HG02870 (cell line): ENCODE measurements around the gene C20orf204.
"Not testable (repeated sequence)": the region's sequence is repeated elsewhere in the genome, so short reads cannot be mapped to it uniquely, and the experiment has no call there.

Experiments used
- ATAC-seq: cut with Tn5 transposase; IDR thresholded peaks from one replicate; pipeline ENCODE4 v1.9.1; 2021; ENCODE audit warnings: mild to moderate bottlenecking, moderate library complexity; ENCODE audit not compliant: unreplicated experiment

C20orf204 gene

DNA sequence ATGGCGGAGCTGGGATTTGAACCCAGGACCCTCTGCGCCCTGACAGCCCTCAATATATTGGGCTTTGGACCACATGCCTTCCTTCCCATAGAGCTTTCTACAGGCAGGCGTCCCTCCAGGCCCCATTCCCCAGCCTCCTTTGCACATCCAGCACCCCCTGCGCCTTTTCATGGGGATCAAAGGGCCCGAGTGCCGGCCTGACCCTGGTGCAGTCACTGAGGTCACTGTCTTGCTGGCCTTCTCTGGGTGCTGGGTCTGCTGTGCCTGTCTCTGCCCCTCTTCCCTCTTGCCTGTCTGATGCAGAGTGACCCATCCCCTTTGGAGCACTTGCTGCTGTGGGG, 45.6 kb downstream of the C20orf204 start:
- ATAC-seq: no peak

DNA sequence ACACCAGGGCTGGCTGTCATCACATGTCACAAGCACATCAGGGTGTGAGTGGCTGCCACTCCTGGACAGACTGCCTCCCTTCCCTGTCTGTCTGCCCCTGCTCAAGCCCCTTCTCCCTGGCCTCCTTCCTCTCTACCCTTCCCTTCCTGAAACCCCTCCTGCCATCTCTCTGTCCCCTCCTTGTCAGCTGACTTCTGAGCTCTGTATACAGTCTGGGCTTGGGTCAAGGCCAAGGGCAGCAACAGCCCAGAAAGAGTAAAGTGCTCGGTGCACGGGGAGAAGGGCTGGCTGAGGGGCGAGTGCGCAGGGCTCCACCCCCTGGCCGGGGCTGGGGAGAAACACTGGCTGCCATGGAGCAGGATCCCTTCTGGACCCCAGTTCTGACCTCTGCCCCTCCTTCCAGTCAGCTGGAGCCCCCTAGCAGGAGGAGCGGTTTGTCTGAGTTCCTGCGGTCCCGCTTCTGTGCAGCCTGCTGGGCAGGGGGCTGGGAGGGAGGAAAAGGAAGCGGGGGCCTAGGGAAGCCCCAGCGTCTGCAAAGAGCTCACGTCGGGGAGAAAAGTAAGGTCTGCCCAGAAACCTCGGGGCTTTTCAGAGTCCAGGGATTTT, 46.2 kb downstream of the C20orf204 start:
- ATAC-seq: no peak

GRCh38 chr20:64082820-64083377, 46.9 kb downstream of the C20orf204 start:
- no peak for ATAC-seq

- no peak for ATAC-seq
Observed at GRCh38 chr20:64083378-64083803, 47.4 kb downstream of the C20orf204 start.

GRCh38 chr20:64083804-64084684, 48.1 kb downstream of the C20orf204 start, which contains the start of gene LKAAEAR1:
Gene LKAAEAR1, minus strand, starts transcription at chr20:64084398. Its CDS starts 179 bp downstream, at chr20:64084219.
- ATAC-seq: no peak

- no peak for ATAC-seq
Observed at GRCh38 chr20:64084685-64085152, 48.7 kb downstream of the C20orf204 start.

DNA sequence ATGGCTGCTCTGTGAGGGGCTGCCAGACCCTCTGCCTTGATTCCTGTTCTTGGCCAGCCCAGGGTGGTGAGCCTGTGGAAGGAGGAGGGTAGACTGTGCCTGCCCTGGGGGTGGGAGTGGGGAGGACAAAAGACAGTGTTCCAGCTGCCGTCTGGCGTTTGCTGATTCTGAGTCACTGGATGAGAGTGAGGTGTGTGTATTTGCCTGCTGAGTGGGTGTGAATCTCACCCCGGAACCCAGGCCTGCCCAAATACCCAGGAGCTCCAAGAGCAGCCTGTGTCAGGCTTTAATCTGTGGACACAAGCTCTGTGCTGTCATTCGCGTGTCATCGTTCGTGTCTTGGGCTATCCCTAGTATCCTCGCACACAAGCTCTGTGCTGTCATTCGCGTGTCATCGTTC, 50.8 kb downstream of the C20orf204 start:
- no peak for ATAC-seq

DNA sequence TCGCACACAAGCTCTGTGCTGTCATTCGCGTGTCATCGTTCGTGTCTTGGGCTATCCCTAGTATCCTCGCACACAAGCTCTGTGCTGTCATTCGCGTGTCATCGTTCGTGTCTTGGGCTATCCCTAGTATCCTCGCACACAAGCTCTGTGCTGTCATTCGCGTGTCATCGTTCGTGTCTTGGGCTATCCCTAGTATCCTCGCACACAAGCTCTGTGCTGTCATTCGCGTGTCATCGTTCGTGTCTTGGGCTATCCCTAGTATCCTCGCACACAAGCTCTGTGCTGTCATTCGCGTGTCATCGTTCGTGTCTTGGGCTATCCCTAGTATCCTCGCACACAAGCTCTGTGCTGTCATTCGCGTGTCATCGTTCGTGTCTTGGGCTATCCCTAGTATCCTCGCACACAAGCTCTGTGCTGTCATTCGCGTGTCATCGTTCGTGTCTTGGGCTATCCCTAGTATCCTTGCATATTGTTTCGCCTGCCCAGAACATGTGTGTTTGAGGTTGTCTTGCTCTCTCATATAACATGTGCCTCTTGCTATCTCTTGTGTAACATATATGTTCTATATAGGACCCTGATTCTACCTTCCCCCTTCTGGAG, 51.3 kb downstream of the C20orf204 start:
- ATAC-seq: not testable (repeated sequence)

DNA sequence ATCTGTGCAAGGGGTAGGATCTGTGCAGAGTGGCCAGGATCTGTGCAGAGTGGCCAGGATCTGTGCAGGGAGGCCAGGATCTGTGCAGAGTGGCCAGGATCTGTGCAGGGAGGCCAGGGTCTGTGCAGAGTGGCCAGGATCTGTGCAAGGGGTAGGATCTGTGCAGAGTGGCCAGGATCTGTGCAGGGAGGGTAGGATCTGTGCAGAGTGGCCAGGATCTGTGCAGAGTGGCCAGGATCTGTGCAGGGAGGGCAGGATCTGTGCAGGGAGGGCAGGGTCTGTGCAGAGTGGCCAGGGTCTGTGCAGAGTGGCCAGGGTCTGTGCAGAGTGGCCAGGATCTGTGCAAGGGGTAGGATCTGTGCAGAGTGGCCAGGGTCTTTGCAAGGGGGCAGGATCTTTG, 52.6 kb downstream of the C20orf204 start:
- not testable (repeated sequence) for ATAC-seq
